Astrocyte of the cerebellum (primary cell): ENCODE data around the gene SARS1.

Experiments
- DNase-seq: peaks from one replicate; pipeline ENCODE4 v3.0.0-alpha.2; 2011; ENCODE audit warnings: low read depth
- H3K4me3 ChIP-seq: 2 replicates; pipeline ENCODE4 v1.5.1; 2011; ENCODE audit warnings: mild to moderate bottlenecking, low read depth, low read length, moderate library complexity
- CTCF ChIP-seq: IDR thresholded peaks from 2 replicates; pipeline ENCODE4 v1.5.1; 2012; ENCODE audit warnings: low read length, low read depth, moderate library complexity, mild to moderate bottlenecking; ENCODE audit errors: missing control alignments
- in situ Hi-C: cut with HindIII; loops from 2 replicates; pipeline ENCODE4 v1.10.0; 2017; ENCODE audit warnings: low sequenced_read_pairs

Gene SARS1

GRCh38 chr1:109274533-109275476, 61.1 kb downstream of the SARS1 start:
- in situ Hi-C loops, result loop anchor here (10.0 kb wide), 1 partner anchor 130 kb away; no protein-coding TSS in a partner anchor
- no peak for TF ChIP-seq CTCF
- no peak overlapping the region for H3K4me3 ChIP-seq
- DNase-seq, result no peak

DNA sequence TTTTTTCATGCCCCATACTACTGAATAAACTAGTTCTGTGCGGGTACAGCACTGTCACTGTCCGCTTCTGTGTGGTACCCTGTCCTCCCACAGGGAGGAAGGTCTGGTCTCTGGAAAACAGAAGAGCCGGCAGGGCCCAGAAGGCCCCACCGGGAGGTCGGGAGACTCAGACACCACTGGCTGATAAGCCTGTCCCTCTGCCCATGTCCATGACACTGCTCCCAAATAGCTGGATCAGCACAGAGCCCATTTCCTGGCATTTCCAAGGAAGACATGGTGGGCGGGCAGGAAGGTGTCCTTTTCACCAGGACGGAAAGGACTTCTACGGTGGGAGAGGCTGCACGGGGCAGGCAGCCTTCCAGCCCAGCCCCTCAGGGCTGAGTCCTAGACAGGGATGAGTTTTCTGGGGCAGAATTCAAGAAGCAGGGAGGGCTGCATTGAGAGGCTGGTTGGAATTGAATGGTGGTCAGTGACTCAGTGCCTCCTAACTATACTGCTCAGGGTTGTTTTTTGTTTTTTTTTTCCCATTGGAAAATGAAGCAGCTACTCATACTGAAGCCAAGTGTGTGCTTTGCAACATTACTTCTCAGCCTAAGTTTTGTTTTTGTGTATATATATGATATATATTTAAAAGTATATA, 62.1 kb downstream of the SARS1 start:
- in situ Hi-C loops, result loop anchor here (10.0 kb wide), 1 partner anchor 129 kb away; no protein-coding TSS in a partner anchor
- DNase-seq, result peak; percentile 50
- no peak for TF ChIP-seq CTCF
- H3K4me3 ChIP-seq, result no peak overlapping the region

DNA sequence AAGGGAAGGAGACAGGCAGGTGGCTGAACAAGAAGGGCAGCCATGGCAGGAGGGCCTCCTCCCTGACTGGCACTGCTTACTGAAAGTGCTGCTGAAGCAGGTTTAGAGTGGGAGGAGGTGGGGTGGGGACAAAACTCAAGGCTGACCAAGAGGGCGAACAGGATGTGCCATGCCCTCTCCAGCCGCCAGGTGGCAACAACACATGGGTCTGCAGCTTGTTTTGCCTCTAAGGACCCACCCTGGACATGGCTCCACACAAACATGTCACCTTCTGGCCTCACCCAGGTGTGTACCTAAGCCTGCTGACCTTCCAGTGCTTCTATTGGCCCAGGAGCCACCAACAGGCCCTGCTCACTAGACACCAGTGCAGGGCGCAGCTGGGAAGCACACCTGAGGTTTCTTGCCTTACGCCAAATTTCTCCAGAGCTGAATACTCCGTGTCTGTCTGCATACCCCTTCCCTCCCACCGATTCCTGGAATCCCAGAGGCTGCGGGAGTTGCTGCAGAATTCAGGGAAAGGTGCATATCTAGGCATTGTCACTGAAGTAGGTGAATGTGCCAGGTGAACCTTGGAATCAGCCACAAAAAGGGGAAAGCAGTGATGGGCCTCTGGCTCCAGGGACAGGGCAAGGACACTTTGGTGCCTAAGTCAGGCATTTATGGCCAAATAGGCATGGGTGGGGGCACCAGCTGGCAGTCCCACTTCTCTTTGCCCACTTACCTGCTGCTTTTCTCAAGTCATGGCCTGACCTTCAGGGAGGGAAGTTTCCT, 63.9 kb downstream of the SARS1 start:
- TF ChIP-seq CTCF, result peak; percentile 92
- DNase-seq, result no peak
- no peak overlapping the region for H3K4me3 ChIP-seq
- in situ Hi-C loops, result loop anchor here (10.0 kb wide), 1 partner anchor 127 kb away; no protein-coding TSS in a partner anchor

DNA sequence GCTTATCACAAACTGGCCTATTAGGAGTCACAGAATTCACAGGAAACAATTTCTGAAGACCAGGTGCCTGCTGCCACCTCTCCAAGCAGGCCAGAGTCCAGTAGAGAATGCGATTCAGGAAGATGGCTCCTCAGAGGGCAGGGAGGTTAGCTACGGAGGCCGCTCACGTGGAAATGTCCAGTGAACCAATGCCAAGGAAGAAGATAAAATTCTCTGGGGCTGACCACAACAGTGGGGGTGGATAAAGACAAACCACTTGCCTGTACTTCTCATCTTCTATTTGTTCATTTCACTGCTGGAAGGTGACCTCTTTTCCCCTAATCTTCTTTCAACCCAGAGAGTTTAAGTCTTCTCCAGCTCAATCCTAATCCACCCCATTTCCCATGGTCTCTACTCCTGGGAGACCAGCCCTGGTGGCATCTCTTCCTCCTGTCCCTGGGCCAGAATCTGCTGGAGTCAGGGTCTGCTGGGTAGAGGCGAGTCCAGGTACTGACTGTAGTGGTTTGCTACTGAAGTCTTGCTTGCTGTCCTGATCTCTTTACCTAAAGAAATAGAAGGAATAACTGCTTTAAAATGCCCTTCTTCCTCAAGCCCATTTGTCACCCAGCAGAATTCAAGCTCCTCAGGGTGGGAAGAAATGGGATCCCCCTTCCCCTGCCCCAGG, 66.0 kb downstream of the SARS1 start:
- H3K4me3 ChIP-seq, result no peak overlapping the region
- DNase-seq, result no peak
- in situ Hi-C loops, result loop anchor here (10.0 kb wide), 1 partner anchor 125 kb away; no protein-coding TSS in a partner anchor

DNA sequence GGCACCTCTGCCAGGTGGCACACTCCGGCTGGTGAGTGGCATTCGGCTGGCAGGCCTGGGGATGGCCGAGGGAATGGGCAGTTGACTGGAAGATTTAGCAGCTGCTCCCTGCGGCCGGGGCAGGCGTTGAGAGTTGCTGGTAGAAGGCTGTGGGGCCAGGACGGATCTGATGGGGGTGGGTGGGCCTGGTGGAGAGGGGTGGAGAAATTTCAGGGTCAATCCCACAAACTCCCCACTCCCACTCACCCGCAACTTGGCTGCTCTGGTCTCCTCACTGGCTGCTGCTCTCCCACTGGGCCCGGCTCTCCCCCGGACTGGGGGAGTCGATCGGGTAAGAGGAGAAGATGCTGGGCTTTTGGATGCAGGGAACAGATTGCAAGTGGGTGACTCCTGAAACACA, 67.1 kb downstream of the SARS1 start:
- in situ Hi-C loops, result no loop called here
- peak overlapping the region; percentile 81 for H3K4me3 ChIP-seq
- no peak for TF ChIP-seq CTCF
- no peak for DNase-seq

More for the DNA sequence above, 66.0 kb downstream of the SARS1 start:
- no peak for TF ChIP-seq CTCF
